ENCODE results near the gene C11orf16.

C11orf16 gene

DNA sequence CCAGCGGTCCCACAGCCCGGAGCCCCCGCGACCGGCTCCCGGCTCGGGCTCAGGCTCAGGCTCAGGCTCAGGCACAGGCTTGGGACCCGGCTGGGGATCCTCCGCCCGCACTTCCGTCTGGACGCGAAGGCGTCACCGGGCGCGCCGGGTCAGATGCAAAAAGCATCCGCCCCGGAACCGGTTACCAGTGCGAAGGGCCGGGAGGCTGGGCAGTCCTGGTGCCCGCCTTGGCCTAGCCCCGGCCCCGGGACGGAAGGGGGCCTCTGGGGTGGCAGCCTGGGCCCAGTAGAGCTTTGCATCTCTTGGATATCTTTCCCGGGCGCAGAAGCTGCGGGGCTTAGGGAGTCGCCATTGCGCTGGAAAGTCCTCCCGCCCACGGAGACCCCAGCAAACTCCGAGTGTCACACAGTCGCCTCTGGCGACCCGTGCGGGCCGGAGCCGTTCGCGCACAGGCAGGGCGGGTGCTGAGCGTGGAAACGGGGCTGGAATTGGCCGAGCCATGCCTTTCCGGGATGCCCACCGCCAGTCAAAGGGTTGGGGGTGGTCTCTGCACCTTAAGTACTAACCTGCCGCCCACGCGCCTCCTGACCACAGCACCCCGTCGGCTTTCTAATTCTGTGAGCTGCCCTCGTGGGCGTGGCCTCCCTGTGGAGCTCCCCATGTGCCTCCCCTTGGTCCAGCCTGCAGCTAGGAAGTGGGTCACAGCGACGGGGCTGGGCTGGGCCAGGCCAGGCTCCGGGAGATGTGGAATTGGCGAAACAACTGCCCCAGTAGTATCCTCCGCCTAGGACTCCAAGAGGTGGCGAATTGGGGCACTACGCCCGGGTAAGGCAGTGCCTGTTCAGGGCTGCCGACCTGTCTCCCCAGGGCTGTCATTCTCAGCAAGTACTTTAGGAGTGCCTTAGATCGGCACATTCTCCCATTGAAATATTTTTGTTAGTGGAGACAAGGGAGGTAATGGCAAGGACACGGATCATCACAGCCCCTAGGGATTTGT, 31.9 kb upstream of the C11orf16 start, which contains the start of gene TMEM9B:
TMEM9B (minus strand) TSS at position 119 of the 997 bp plus-strand sequence. CDS start 129 bp downstream, outside the sequence.
- Histone ChIP-seq H3K4me1 (ENCODE audit: insufficient read depth, low read length, severe bottlenecking) (peaks cover 32% of the 10 kb centered on the region), H2AFZ (ENCODE audit: low read length) (peak within 1 kb of the TSS; percentile 50; the same call in 1 of the 2 replicates)

GRCh38 chr11:8963569-8964323, 31.0 kb upstream of the C11orf16 start:
- H3K27me3 ChIP-seq (ENCODE audit: insufficient read depth, low read length): no peaks in the 10 kb centered on the region
- H3K9me2 ChIP-seq (ENCODE audit: low read depth, low read length): no peaks in the 10 kb centered on the region
- H3K27ac ChIP-seq (ENCODE audit: low read depth, low read length, poor library complexity, severe bottlenecking): peak overlapping the region; percentile 33
- H3K9ac ChIP-seq (ENCODE audit: low read length): peak overlapping the region; percentile 93
- no peaks in the 10 kb centered on the region for H4K20me1 ChIP-seq (ENCODE audit: insufficient read depth, low read length)
- H2AFZ ChIP-seq (ENCODE audit: low read length): no peak overlapping the region
- no peaks in the 10 kb centered on the region for H3K9me3 ChIP-seq (ENCODE audit: low read length)
- peak overlapping the region; percentile 95 for H3K4me3 ChIP-seq (ENCODE audit: low read depth, low read length, poor library complexity, severe bottlenecking)
- H3K4me1 ChIP-seq (ENCODE audit: insufficient read depth, low read length, severe bottlenecking): peaks cover 32% of the 10 kb centered on the region
- peaks cover 31% of the 10 kb centered on the region for H3K79me2 ChIP-seq (ENCODE audit: insufficient read depth, low read length)
- peak overlapping the region; percentile 93 for H3K4me2 ChIP-seq (ENCODE audit: low read length)
- no peaks in the 10 kb centered on the region for H3F3A ChIP-seq (ENCODE audit: insufficient read depth, low read length)
- TF ChIP-seq CTCF (IDR thresholded peaks at IDR 0.05; ENCODE audit: low read length) (no peak), EZH2 (IDR thresholded peaks at IDR 0.05; ENCODE audit: borderline replicate concordance, low read length) (no peak)
- H3K36me3 ChIP-seq (ENCODE audit: insufficient read depth, low read length): peaks cover 9% of the 10 kb centered on the region; the same call in 1 of the 2 replicates

More for the DNA sequence above, 31.9 kb upstream of the C11orf16 start, which contains the start of gene TMEM9B:
- Histone ChIP-seq H3K9me2 (ENCODE audit: low read depth, low read length) (no peaks in the 10 kb centered on the region), H3K79me2 (ENCODE audit: insufficient read depth, low read length) (peaks cover 25% of the 10 kb centered on the region), H3F3A (ENCODE audit: insufficient read depth, low read length) (no peaks in the 10 kb centered on the region), H3K27me3 (ENCODE audit: insufficient read depth, low read length) (no peaks in the 10 kb centered on the region), H3K9me3 (ENCODE audit: low read length) (no peaks in the 10 kb centered on the region), H3K4me2 (ENCODE audit: low read length) (peak within 1 kb of the TSS; percentile 93), H3K27ac (ENCODE audit: low read depth, low read length, poor library complexity, severe bottlenecking) (peak within 1 kb of the TSS; percentile 47), H3K36me3 (ENCODE audit: insufficient read depth, low read length) (peaks cover 4% of the 10 kb centered on the region; the same call in 1 of the 2 replicates), H3K4me3 (ENCODE audit: low read depth, low read length, poor library complexity, severe bottlenecking) (peak within 1 kb of the TSS; percentile 95), H4K20me1 (ENCODE audit: insufficient read depth, low read length) (no peaks in the 10 kb centered on the region), H3K9ac (ENCODE audit: low read length) (peak within 1 kb of the TSS; percentile 93)
- TF ChIP-seq EZH2 (IDR thresholded peaks at IDR 0.05; ENCODE audit: borderline replicate concordance, low read length): no peak
- TF ChIP-seq CTCF (IDR thresholded peaks at IDR 0.05; ENCODE audit: low read length): no peak

DNA sequence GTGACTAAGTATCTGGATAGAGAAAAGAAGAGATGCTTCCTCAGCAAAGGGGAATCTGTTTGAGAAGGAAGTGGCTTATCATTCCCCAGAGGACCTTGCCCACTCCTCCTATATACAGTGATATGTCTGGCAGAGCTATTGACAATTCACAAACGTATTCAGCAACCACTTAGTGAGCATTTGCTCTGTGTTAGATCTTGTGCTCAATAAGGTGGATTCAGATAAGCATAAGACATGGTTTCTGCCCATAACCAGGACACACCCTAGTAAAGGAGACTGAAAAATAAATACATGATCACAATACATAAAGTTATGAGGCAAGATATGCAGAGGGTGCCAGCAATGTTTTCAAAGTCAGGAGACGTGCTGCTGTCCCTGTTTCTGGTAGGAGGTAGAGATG, 30.1 kb upstream of the C11orf16 start:
- Histone ChIP-seq H3K27me3 (ENCODE audit: insufficient read depth, low read length) (no peaks in the 10 kb centered on the region), H3K9me2 (ENCODE audit: low read depth, low read length) (no peaks in the 10 kb centered on the region), H3K4me1 (ENCODE audit: insufficient read depth, low read length, severe bottlenecking) (peaks cover 32% of the 10 kb centered on the region), H4K20me1 (ENCODE audit: insufficient read depth, low read length) (no peaks in the 10 kb centered on the region), H3K79me2 (ENCODE audit: insufficient read depth, low read length) (peaks cover 33% of the 10 kb centered on the region), H3K4me2 (ENCODE audit: low read length) (peak overlapping the region; percentile 93), H3K36me3 (ENCODE audit: insufficient read depth, low read length) (peaks cover 9% of the 10 kb centered on the region; the same call in 1 of the 2 replicates), H3K27ac (ENCODE audit: low read depth, low read length, poor library complexity, severe bottlenecking) (peak overlapping the region; percentile 33), H3K9me3 (ENCODE audit: low read length) (no peaks in the 10 kb centered on the region), H3K9ac (ENCODE audit: low read length) (peak overlapping the region; percentile 93), H2AFZ (ENCODE audit: low read length) (no peak overlapping the region), H3K4me3 (ENCODE audit: low read depth, low read length, poor library complexity, severe bottlenecking) (peak overlapping the region; percentile 95), H3F3A (ENCODE audit: insufficient read depth, low read length) (no peaks in the 10 kb centered on the region)
- no peak for TF ChIP-seq EZH2 (IDR thresholded peaks at IDR 0.05; ENCODE audit: borderline replicate concordance, low read length)
- TF ChIP-seq CTCF (IDR thresholded peaks at IDR 0.05; ENCODE audit: low read length): no peak

Data from OCI-LY1 (cell line).